ENCODE data around the gene HTR4.

HTR4 gene

GRCh38 chr5:148436029-148436428 lies 218.3 kb downstream of the HTR4 start:
- no peak overlapping the region for H3K4ac ChIP-seq (ENCODE audit: low read depth, low read length)
- peaks cover 8 to 12% of the 10 kb centered on the region in 2 experiments for H3K36me3 ChIP-seq (ENCODE audit: control insufficient read depth in 1 of 2, insufficient read depth in 2 of 2, low read length in 2 of 2)
- no peaks in the 10 kb centered on the region for H3K4me1 ChIP-seq (ENCODE audit: control insufficient read depth in 1 of 2, insufficient read depth in 2 of 2, low read length in 2 of 2)
- no peak overlapping the region for H2BK12ac ChIP-seq (ENCODE audit: low read length)
- no peak overlapping the region for H3K14ac ChIP-seq (ENCODE audit: low read length)
- no peak overlapping the region for H4K12ac ChIP-seq (ENCODE audit: low read depth, low read length)
- no peaks in the 10 kb centered on the region for H3K9me3 ChIP-seq (ENCODE audit: insufficient read depth, low read depth, low read length)
- H2BK120ac ChIP-seq (ENCODE audit: insufficient read depth, low read length, poor library complexity): no peak overlapping the region
- no peak overlapping the region for H3K9ac ChIP-seq (ENCODE audit: low read length)
- H4K91ac ChIP-seq (ENCODE audit: low read depth, low read length): no peak overlapping the region
- no peak overlapping the region for H4K8ac ChIP-seq (ENCODE audit: low read depth, low read length)
- no peak overlapping the region for H3K18ac ChIP-seq (ENCODE audit: low read length)
- no peak overlapping the region for H2AFZ ChIP-seq (ENCODE audit: insufficient read depth, low read length, poor library complexity)
- WGBS (ENCODE audit: extremely low coverage, insufficient coverage, insufficient read length): no CpG with 5 or more reads among the region's 3 CpGs
- H3K4me2 ChIP-seq (ENCODE audit: low read length): no peak overlapping the region
- no peak overlapping the region for H2AK5ac ChIP-seq (ENCODE audit: low read length)
- DNase-seq: no peak
- no peak overlapping the region for H3K27ac ChIP-seq (ENCODE audit: low read depth, low read length)
- no peak overlapping the region for H3K23ac ChIP-seq (ENCODE audit: low read length)
- no peaks in the 10 kb centered on the region for H3K79me1 ChIP-seq (ENCODE audit: low read length)
- no peak overlapping the region for H3K4me3 ChIP-seq (ENCODE audit: low read depth, low read length)
- H3K79me2 ChIP-seq (ENCODE audit: control insufficient read depth, insufficient read depth, low read length, poor library complexity): no peaks in the 10 kb centered on the region
- no peaks in the 10 kb centered on the region for H3K27me3 ChIP-seq (ENCODE audit: insufficient read depth, low read length)
- no peak overlapping the region for H2BK5ac ChIP-seq (ENCODE audit: low read depth, low read length, poor library complexity)

GRCh38 chr5:148433826-148434225 lies 220.5 kb downstream of the HTR4 start:
- no peak for DNase-seq
- Histone ChIP-seq H3K9me3 (ENCODE audit: insufficient read depth, low read depth, low read length) (no peaks in the 10 kb centered on the region), H3K79me1 (ENCODE audit: low read length) (no peaks in the 10 kb centered on the region), H2AFZ (ENCODE audit: insufficient read depth, low read length, poor library complexity) (no peak overlapping the region), H3K4me1 (ENCODE audit: control insufficient read depth in 1 of 2, insufficient read depth in 2 of 2, low read length in 2 of 2) (no peaks in the 10 kb centered on the region), H2BK5ac (ENCODE audit: low read depth, low read length, poor library complexity) (no peak overlapping the region), H4K8ac (ENCODE audit: low read depth, low read length) (no peak overlapping the region), H3K23ac (ENCODE audit: low read length) (no peak overlapping the region), H2BK120ac (ENCODE audit: insufficient read depth, low read length, poor library complexity) (no peak overlapping the region), H2AK5ac (ENCODE audit: low read length) (no peak overlapping the region), H3K18ac (ENCODE audit: low read length) (no peak overlapping the region), H3K36me3 (ENCODE audit: control insufficient read depth in 1 of 2, insufficient read depth in 2 of 2, low read length in 2 of 2) (peaks cover 6% of the 10 kb centered on the region in 2 experiments), H3K4me2 (ENCODE audit: low read length) (no peak overlapping the region), H3K27me3 (ENCODE audit: insufficient read depth, low read length) (no peaks in the 10 kb centered on the region), H3K4ac (ENCODE audit: low read depth, low read length) (no peak overlapping the region), H3K27ac (ENCODE audit: low read depth, low read length) (no peak overlapping the region), H4K12ac (ENCODE audit: low read depth, low read length) (no peak overlapping the region), H3K14ac (ENCODE audit: low read length) (no peak overlapping the region), H4K91ac (ENCODE audit: low read depth, low read length) (no peak overlapping the region), H2BK12ac (ENCODE audit: low read length) (no peak overlapping the region), H3K79me2 (ENCODE audit: control insufficient read depth, insufficient read depth, low read length, poor library complexity) (no peaks in the 10 kb centered on the region), H3K4me3 (ENCODE audit: low read depth, low read length) (no peak overlapping the region), H3K9ac (ENCODE audit: low read length) (no peak overlapping the region)
- no CpG with 5 or more reads among the region's 3 CpGs for WGBS (ENCODE audit: extremely low coverage, insufficient coverage, insufficient read length)

Data from trophoblast cell (in vitro differentiated cells and primary cell).